Measurements from ENCODE around the gene IL17B. TPM values are rescaled to one million over a fixed set of nuclear protein-coding genes. Genes with fewer than 3 reads are reported as not detected.

Gene IL17B
- polyA plus RNA-seq (2013, experiment 1 of 4): not detected
- not detected for polyA plus RNA-seq (2013, experiment 2 of 4)
- polyA plus RNA-seq (2013, experiment 3 of 4): not detected
- polyA plus RNA-seq (2013, experiment 4 of 4): not detected

DNA sequence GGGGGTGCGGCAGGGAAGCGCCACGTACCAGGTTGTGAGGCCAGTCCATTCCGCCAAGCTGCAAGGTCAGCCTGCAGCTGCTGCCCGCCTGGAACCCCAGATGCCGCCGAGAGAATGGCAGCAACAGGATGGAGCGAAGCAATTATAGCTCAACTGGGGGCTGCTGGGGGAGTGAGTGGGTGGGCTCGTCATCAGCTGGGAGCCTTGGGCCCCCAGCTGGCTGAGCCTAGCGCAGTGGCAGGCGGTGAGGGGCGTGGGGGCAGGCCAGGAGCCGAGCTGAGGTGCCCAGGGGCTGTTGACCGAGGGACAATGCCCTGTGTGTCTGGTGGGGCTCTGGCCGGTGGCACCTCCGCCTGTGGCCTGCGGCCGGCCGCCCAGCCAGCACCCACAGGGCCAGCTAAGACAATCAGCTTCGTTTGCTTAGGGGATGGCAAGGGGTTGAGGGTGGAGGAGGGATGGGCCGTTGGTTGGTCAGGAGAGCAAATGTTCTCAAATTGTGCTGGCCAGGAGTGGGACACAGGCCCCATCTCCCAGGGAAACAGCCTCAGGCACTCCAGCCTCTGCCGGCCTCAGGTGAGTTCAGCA, at the start of gene IL17B:
Gene IL17B (minus strand): TSS at position 116 of the 585 bp plus-strand sequence. CDS start 67 bp downstream, at position 49.
- WGBS, 2 experiments: 90% methylated on average over 22 of the region's 22 CpGs
- H3K27me3 ChIP-seq (ENCODE audit: control insufficient read depth, insufficient read depth, low read length, poor library complexity, severe bottlenecking): no peaks in the 10 kb centered on the region
- H3K36me3 ChIP-seq (ENCODE audit: control insufficient read depth, insufficient read depth, low read length): no peaks in the 10 kb centered on the region
- H3K27ac ChIP-seq (ENCODE audit: insufficient read depth, low read depth, low read length, poor library complexity, severe bottlenecking): no peak within 1 kb of the TSS
- H3K4me3 ChIP-seq (ENCODE audit: insufficient read depth, low read depth, low read length): no peak within 1 kb of the TSS
- H3K4me1 ChIP-seq (ENCODE audit: control insufficient read depth, insufficient read depth, low read length): peaks cover 7% of the 10 kb centered on the region
- no peaks in the 10 kb centered on the region for H3K9me3 ChIP-seq (ENCODE audit: control insufficient read depth, low read length)

DNA sequence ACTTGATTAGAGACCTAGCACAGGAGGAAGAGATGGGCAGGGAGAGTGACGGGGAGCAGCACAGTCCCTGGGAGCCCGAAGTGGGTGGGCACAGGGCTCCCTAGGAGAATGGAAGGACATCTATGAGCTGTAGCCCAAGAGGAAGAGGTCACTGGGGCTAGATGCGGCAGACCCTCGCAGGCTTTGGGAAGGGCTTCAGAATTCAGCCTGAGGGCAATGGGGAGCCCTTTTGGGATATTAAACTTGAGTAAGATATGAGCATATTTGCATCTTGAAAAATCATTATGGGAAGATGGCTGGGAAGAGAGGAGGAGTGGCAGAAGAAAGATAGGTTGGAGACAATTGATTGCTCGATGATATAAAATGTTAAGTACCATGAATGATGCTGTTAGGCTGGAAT, 48.9 kb upstream of the IL17B start:
- Histone ChIP-seq H3K9me3 (ENCODE audit: control insufficient read depth, low read length) (no peaks in the 10 kb centered on the region), H3K4me1 (ENCODE audit: control insufficient read depth, insufficient read depth, low read length) (peaks cover 15% of the 10 kb centered on the region), H3K27me3 (ENCODE audit: control insufficient read depth, insufficient read depth, low read length, poor library complexity, severe bottlenecking) (no peaks in the 10 kb centered on the region), H3K4me3 (ENCODE audit: insufficient read depth, low read depth, low read length) (no peak overlapping the region), H3K27ac (ENCODE audit: insufficient read depth, low read depth, low read length, poor library complexity, severe bottlenecking) (no peak overlapping the region), H3K36me3 (ENCODE audit: control insufficient read depth, insufficient read depth, low read length) (no peaks in the 10 kb centered on the region)
- WGBS, 2 experiments: 89 to 95% methylated on average over 5 of the region's 5 CpGs

- WGBS, 2 experiments: 94 to 95% methylated on average over 4 of the region's 4 CpGs
- no peaks in the 10 kb centered on the region for H3K36me3 ChIP-seq (ENCODE audit: control insufficient read depth, insufficient read depth, low read length)
- no peak overlapping the region for H3K4me3 ChIP-seq (ENCODE audit: insufficient read depth, low read depth, low read length)
- peaks cover 22% of the 10 kb centered on the region for H3K4me1 ChIP-seq (ENCODE audit: control insufficient read depth, insufficient read depth, low read length)
- H3K27ac ChIP-seq (ENCODE audit: insufficient read depth, low read depth, low read length, poor library complexity, severe bottlenecking): no peak overlapping the region
- no peaks in the 10 kb centered on the region for H3K9me3 ChIP-seq (ENCODE audit: control insufficient read depth, low read length)
- no peaks in the 10 kb centered on the region for H3K27me3 ChIP-seq (ENCODE audit: control insufficient read depth, insufficient read depth, low read length, poor library complexity, severe bottlenecking)
Observed at GRCh38 chr5:149427374-149427773, 48.3 kb upstream of the IL17B start.

GRCh38 chr5:149426931-149427330, 47.8 kb upstream of the IL17B start:
- Histone ChIP-seq H3K4me3 (ENCODE audit: insufficient read depth, low read depth, low read length) (no peak overlapping the region), H3K27me3 (ENCODE audit: control insufficient read depth, insufficient read depth, low read length, poor library complexity, severe bottlenecking) (no peaks in the 10 kb centered on the region), H3K36me3 (ENCODE audit: control insufficient read depth, insufficient read depth, low read length) (no peaks in the 10 kb centered on the region), H3K27ac (ENCODE audit: insufficient read depth, low read depth, low read length, poor library complexity, severe bottlenecking) (no peak overlapping the region), H3K4me1 (ENCODE audit: control insufficient read depth, insufficient read depth, low read length) (peaks cover 25% of the 10 kb centered on the region), H3K9me3 (ENCODE audit: control insufficient read depth, low read length) (no peaks in the 10 kb centered on the region)
- WGBS, 2 experiments: 94 to 95% methylated on average over 2 of the region's 2 CpGs

GRCh38 chr5:149425729-149426128, 46.6 kb upstream of the IL17B start:
- Histone ChIP-seq H3K4me3 (ENCODE audit: insufficient read depth, low read depth, low read length) (no peak overlapping the region), H3K27me3 (ENCODE audit: control insufficient read depth, insufficient read depth, low read length, poor library complexity, severe bottlenecking) (no peaks in the 10 kb centered on the region), H3K27ac (ENCODE audit: insufficient read depth, low read depth, low read length, poor library complexity, severe bottlenecking) (no peak overlapping the region), H3K4me1 (ENCODE audit: control insufficient read depth, insufficient read depth, low read length) (peaks cover 33% of the 10 kb centered on the region), H3K9me3 (ENCODE audit: control insufficient read depth, low read length) (no peaks in the 10 kb centered on the region), H3K36me3 (ENCODE audit: control insufficient read depth, insufficient read depth, low read length) (no peaks in the 10 kb centered on the region)
- 70 to 78% methylated on average over 3 to 4 of the region's 4 CpGs for WGBS, 2 experiments

DNA sequence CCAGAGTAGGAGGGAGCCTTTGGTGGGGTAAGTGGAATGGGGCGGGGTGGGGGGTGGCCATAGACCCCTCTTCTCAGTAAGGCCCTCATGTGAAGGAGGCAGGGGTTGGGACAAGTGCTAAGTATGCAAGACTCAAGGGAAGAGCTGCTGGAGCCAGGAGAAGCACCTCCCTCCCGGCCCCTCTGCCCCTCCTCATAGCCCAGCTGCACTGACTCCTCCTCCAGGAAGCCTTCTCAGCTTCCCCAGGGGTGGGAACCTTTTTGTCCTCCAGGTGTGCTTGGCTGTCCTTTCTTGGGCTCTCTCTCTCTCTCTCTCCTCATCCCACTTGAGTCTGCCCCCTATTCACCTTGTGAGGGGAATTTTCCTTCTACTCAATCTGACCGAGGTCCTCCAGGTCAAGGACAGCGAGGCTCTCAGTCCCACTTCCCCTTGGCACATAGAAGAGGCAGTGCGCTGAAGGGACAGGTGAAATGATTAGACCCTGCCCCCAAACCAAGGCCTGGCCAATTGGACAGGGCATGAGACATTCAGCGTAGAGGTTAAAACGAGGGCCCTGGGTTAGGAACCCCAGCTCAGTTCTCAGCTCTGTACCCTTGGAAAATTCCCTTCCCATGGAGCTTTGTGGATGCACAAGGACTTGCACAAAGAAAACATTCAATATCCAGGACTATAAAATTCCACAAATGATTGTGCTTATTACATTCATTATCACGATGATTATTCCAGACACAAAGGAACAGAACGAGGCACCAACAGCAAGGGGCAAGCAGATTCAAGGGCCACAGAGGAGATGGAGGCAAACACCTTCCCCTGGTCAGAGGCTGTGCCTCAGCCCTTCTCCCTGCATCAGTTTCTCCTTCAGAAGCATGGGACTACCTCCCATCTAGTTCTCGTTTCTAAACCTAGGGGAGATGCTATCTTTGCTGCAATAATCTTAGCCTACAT, 45.6 kb upstream of the IL17B start:
- Histone ChIP-seq H3K4me3 (ENCODE audit: insufficient read depth, low read depth, low read length) (no peak overlapping the region), H3K36me3 (ENCODE audit: control insufficient read depth, insufficient read depth, low read length) (no peaks in the 10 kb centered on the region), H3K9me3 (ENCODE audit: control insufficient read depth, low read length) (no peaks in the 10 kb centered on the region), H3K27me3 (ENCODE audit: control insufficient read depth, insufficient read depth, low read length, poor library complexity, severe bottlenecking) (no peaks in the 10 kb centered on the region), H3K27ac (ENCODE audit: insufficient read depth, low read depth, low read length, poor library complexity, severe bottlenecking) (no peak overlapping the region), H3K4me1 (ENCODE audit: control insufficient read depth, insufficient read depth, low read length) (peaks cover 36% of the 10 kb centered on the region)
- 85% methylated on average over 10 of the region's 10 CpGs for WGBS, 2 experiments

- Histone ChIP-seq H3K4me3 (ENCODE audit: insufficient read depth, low read depth, low read length) (no peak overlapping the region), H3K27ac (ENCODE audit: insufficient read depth, low read depth, low read length, poor library complexity, severe bottlenecking) (no peak overlapping the region), H3K36me3 (ENCODE audit: control insufficient read depth, insufficient read depth, low read length) (no peaks in the 10 kb centered on the region), H3K4me1 (ENCODE audit: control insufficient read depth, insufficient read depth, low read length) (peaks cover 36% of the 10 kb centered on the region), H3K27me3 (ENCODE audit: control insufficient read depth, insufficient read depth, low read length, poor library complexity, severe bottlenecking) (no peaks in the 10 kb centered on the region), H3K9me3 (ENCODE audit: control insufficient read depth, low read length) (no peaks in the 10 kb centered on the region)
- 73 to 74% methylated on average over 7 of the region's 7 CpGs for WGBS, 2 experiments
Observed at GRCh38 chr5:149423794-149424268, 44.7 kb upstream of the IL17B start.

DNA sequence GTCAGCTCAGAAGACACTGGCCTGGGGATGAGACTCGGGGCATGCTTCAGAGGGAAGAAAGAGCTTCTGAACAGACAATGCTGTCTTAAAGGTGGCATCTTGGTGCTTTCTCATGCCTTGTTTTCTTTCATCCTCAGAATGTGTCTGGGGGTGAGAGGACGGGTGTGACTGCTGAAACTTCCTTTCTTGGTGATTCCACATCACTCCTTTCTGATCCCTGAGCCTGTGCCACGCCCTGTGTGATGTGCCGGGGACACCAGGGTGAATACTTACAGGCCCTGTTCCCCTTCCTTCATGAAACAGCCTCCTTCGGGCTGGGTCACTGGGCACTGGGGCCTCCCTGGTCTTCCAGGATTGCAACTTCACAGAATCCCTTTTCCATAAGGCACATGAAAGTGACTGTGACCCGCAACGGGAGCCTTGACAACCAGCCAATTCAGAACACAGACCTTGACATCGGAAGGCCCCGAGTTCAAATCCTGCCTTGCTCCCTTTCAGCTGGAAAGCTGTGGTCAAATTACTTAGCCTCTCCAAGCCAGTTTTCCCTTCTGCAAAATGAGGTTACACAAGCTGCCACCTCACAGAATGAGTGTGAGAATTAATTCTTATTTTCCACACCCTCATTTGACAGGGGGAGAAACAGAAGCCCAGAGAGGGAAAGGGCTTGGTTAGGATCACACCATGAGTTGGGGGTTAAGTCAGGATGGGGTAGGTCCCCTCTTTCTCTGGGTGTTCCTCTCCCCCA, 44.1 kb upstream of the IL17B start:
- Histone ChIP-seq H3K36me3 (ENCODE audit: control insufficient read depth, insufficient read depth, low read length) (no peaks in the 10 kb centered on the region), H3K4me3 (ENCODE audit: insufficient read depth, low read depth, low read length) (no peak overlapping the region), H3K4me1 (ENCODE audit: control insufficient read depth, insufficient read depth, low read length) (peaks cover 36% of the 10 kb centered on the region), H3K27ac (ENCODE audit: insufficient read depth, low read depth, low read length, poor library complexity, severe bottlenecking) (no peak overlapping the region), H3K27me3 (ENCODE audit: control insufficient read depth, insufficient read depth, low read length, poor library complexity, severe bottlenecking) (no peaks in the 10 kb centered on the region), H3K9me3 (ENCODE audit: control insufficient read depth, low read length) (no peaks in the 10 kb centered on the region)
- 82 to 83% methylated on average over 9 of the region's 9 CpGs for WGBS, 2 experiments

GRCh38 chr5:149422366-149423048, 43.4 kb upstream of the IL17B start:
- Histone ChIP-seq H3K4me1 (ENCODE audit: control insufficient read depth, insufficient read depth, low read length) (peaks cover 39% of the 10 kb centered on the region), H3K9me3 (ENCODE audit: control insufficient read depth, low read length) (no peaks in the 10 kb centered on the region), H3K36me3 (ENCODE audit: control insufficient read depth, insufficient read depth, low read length) (no peaks in the 10 kb centered on the region), H3K4me3 (ENCODE audit: insufficient read depth, low read depth, low read length) (no peak overlapping the region), H3K27me3 (ENCODE audit: control insufficient read depth, insufficient read depth, low read length, poor library complexity, severe bottlenecking) (no peaks in the 10 kb centered on the region), H3K27ac (ENCODE audit: insufficient read depth, low read depth, low read length, poor library complexity, severe bottlenecking) (no peak overlapping the region)
- WGBS, 2 experiments: 58 to 60% methylated on average over 19 of the region's 19 CpGs

All from ectodermal cell (in vitro differentiated cells).